Measurements from ENCODE around the gene VTI1A. TPM values are rescaled to one million over a fixed set of nuclear protein-coding genes. Genes with fewer than 3 reads are reported as not detected.
A peak's percentile ranks its signal among the peaks of the same experiment; 100 is the strongest.

The VTI1A gene
- total RNA-seq, 2 donors from 2014 or later: 58.8 to 65.0 TPM

DNA sequence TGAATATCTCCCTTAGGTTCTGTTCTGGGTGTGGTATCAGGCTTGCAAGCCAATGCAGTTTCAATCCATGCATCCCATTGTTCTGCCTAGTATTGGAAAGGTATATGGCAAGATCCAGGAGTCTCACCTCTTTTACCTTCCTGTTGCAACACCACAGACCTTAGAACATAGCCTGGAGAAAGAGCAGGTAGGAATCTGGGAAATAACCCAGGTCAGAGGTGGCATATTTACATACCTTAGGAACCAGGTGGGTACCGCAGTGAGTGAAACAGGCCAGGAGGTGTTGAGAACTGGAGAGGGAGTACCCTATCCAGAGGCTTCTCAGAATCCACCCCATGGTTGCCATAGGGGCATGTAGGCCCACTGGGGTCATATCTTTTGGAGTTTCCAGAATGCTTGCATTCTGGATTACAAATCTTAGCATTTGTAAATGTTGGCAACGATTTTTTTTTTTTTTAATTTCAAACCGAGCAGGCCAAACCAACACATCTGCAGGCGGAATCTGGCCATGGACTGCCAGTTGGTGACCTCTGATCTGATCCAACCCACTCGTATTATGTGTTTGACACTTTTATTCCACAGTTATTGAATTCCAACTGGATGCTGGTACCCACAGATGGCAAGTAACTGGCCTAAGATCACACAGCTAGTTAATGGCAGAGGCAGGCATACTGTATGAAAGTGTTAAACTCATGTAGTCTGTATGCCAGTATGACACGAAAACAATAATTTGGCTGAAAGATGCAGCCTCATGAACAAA lies 322.8 kb downstream of the VTI1A start:
- no peak overlapping the region for H3K27ac Mint-ChIP-seq
- no peak for ATAC-seq
- H3K36me3 Mint-ChIP-seq (ENCODE audit: low read depth): no peaks in the 10 kb centered on the region
- DNase-seq: no peak
- H3K27me3 Mint-ChIP-seq: no peaks in the 10 kb centered on the region
- H3K4me3 Mint-ChIP-seq: no peak overlapping the region
- no peaks in the 10 kb centered on the region for H3K9me3 ChIP-seq (ENCODE audit: control insufficient read depth, low read length, poor library complexity, severe bottlenecking)
- H3K4me1 Mint-ChIP-seq: peaks cover 6% of the 10 kb centered on the region

DNA sequence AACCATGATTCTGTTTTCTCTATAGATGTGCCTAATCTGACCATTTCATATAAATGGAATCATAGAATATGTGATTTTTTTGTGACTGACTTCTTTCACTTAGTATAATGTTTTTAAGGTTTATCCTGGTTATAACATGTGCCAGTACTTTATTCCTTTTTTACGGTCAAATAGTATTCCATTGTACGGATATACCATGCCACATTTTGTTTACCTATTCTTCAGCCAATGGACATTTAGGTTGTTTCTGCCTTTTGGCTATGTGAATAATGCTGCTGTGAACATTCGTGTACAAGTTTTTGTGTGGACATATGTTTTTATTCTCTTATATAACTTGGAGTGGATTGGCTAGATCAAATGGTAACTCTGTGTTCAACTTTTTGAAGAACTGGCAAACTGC lies 324.7 kb downstream of the VTI1A start:
- ATAC-seq (no peak), DNase-seq (no peak)
- Mint-ChIP-seq H3K27ac (no peak overlapping the region), H3K27me3 (no peaks in the 10 kb centered on the region), H3K36me3 (ENCODE audit: low read depth) (no peaks in the 10 kb centered on the region), H3K4me1 (peaks cover 6% of the 10 kb centered on the region), H3K4me3 (no peak overlapping the region)
- no peaks in the 10 kb centered on the region for H3K9me3 ChIP-seq (ENCODE audit: control insufficient read depth, low read length, poor library complexity, severe bottlenecking)

DNA sequence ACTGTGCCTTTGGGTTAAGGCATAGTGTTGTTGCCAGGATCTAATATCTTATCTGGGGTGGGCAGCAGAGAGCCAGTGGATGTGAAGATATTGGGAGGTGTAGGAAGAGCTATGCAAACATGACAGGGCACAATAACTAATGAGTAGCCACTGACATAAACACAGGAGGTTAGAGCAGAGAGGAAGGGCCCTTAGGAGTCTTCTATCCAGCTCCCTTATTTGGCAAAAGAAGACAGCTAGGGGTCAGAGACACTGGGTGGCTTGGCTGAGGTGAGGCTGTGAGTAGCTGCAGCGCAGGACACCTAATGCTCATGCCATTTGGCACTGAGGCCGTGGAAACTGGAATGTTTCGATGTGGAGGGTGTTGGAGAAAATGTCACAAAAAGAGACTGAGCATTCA lies 326.8 kb downstream of the VTI1A start:
- no peak for ATAC-seq
- H3K27me3 Mint-ChIP-seq: no peaks in the 10 kb centered on the region
- H3K4me3 Mint-ChIP-seq: peak overlapping the region; percentile 45
- H3K36me3 Mint-ChIP-seq (ENCODE audit: low read depth): no peaks in the 10 kb centered on the region
- peaks cover 6% of the 10 kb centered on the region for H3K4me1 Mint-ChIP-seq
- H3K27ac Mint-ChIP-seq: no peak overlapping the region
- no peak for DNase-seq
- H3K9me3 ChIP-seq (ENCODE audit: control insufficient read depth, low read length, poor library complexity, severe bottlenecking): no peaks in the 10 kb centered on the region

DNA sequence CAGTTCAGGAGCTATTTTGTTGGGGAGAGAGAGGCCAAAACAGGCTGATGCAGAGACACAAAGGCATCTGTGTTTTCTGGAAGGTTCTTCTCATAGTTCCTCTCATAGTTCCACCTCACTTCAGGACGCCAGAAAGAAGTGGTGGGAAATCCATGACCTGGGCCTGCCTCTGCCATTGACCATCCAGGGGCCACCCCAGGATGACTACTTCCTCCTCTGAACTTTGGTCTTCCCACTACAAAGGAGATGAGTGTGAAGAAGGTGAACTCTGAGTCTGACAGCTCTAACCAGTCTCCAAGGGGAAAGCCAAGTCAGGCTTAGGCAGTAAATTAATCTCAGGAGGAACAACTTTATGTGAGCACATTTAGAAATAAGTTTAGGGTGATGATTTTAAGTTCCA lies 327.2 kb downstream of the VTI1A start:
- no peak for ATAC-seq
- no peaks in the 10 kb centered on the region for H3K36me3 Mint-ChIP-seq (ENCODE audit: low read depth)

DNA sequence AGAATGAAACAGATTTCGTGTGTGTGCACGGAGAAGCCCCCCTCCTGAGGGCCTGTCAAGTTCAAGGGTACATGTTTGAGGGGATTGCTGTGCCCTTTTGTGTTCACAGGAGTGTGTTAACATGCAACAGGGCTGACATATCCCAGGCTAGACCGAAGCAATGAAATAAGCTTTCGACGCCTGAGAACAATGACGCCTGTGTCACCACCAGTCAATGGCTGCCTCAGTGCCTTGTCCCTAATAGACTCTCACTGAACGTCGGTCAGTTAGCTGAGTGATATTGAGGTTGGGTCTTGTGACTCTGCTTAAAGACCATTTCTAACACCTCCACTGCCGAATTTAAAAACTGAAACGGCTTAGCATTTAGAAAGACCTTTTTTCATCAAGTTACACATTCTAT lies 327.8 kb downstream of the VTI1A start:
- Mint-ChIP-seq H3K4me1 (peaks cover 6% of the 10 kb centered on the region), H3K36me3 (ENCODE audit: low read depth) (no peaks in the 10 kb centered on the region), H3K27ac (no peak overlapping the region), H3K4me3 (no peak overlapping the region), H3K27me3 (no peaks in the 10 kb centered on the region)
- H3K9me3 ChIP-seq (ENCODE audit: control insufficient read depth, low read length, poor library complexity, severe bottlenecking): no peaks in the 10 kb centered on the region
- ATAC-seq: no peak
- DNase-seq: no peak

More for the DNA sequence above, 327.2 kb downstream of the VTI1A start:
- no peaks in the 10 kb centered on the region for H3K9me3 ChIP-seq (ENCODE audit: control insufficient read depth, low read length, poor library complexity, severe bottlenecking)
- Mint-ChIP-seq H3K27ac (no peak overlapping the region), H3K4me1 (peaks cover 6% of the 10 kb centered on the region), H3K27me3 (no peaks in the 10 kb centered on the region), H3K4me3 (peak overlapping the region; percentile 45)
- no peak for DNase-seq

DNA sequence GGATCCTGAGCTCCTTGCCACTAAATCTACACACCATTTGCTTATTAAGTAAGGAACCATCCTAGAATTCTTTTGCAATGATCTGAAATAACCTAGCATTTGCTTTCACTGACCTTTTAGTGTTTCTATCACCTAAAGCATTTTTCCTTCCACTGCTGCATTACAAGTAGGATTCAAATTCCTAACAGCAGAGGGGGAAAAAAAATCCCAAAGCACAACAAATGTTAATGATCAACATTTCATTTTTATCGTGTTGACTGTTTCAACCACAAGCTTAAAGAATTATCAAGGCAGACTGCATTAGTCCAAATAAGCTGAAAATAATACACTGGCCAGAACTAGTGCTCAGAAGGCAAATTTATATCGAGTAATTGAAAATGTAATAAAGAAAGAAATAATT lies 328.4 kb downstream of the VTI1A start:
- no peaks in the 10 kb centered on the region for H3K9me3 ChIP-seq (ENCODE audit: control insufficient read depth, low read length, poor library complexity, severe bottlenecking)
- Mint-ChIP-seq H3K27me3 (no peaks in the 10 kb centered on the region), H3K27ac (no peak overlapping the region), H3K4me1 (peaks cover 6% of the 10 kb centered on the region), H3K36me3 (ENCODE audit: low read depth) (no peaks in the 10 kb centered on the region), H3K4me3 (no peak overlapping the region)
- ATAC-seq (no peak), DNase-seq (no peak)

DNA sequence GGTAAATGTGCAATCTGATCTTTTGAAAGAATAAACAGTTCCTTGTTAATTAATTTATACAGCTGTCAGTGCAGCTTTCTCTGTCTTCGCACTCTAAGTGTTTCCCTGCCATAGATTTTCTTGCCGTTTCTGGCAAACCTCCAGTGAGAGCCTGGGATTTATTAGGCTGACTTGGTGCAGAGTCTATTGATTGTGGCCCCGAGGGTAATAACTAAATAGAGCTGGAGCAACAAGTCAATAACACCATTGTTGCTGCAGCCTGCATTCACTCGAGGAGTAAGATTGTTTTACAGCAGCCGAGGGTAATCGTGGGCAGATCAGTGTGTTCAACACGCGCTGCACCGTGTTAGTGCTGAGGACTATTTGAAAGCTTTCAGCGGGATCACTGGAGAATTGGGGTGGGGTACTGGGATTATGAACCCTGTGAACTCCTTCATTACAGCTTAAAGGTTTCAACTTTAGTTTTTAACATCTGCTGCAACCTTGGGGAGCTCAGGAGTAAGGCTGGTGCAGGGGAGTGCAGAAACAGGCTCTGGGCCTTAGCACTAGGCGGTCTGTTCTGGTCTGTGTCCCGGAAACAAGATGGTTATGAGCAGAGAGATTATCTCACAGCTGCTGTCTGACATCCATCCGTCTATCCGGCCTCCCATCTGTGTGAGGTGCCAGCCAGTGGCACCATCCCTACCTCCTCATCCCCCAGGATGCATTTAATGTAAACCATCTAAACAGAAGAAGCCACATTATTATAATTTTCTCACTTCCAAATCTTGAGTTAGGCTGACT lies 329.1 kb downstream of the VTI1A start:
- DNase-seq (no peak), ATAC-seq (no peak)
- Mint-ChIP-seq H3K4me3 (no peak overlapping the region), H3K36me3 (ENCODE audit: low read depth) (no peaks in the 10 kb centered on the region), H3K27ac (no peak overlapping the region), H3K27me3 (no peaks in the 10 kb centered on the region), H3K4me1 (peaks cover 6% of the 10 kb centered on the region)
- H3K9me3 ChIP-seq (ENCODE audit: control insufficient read depth, low read length, poor library complexity, severe bottlenecking): no peaks in the 10 kb centered on the region

DNA sequence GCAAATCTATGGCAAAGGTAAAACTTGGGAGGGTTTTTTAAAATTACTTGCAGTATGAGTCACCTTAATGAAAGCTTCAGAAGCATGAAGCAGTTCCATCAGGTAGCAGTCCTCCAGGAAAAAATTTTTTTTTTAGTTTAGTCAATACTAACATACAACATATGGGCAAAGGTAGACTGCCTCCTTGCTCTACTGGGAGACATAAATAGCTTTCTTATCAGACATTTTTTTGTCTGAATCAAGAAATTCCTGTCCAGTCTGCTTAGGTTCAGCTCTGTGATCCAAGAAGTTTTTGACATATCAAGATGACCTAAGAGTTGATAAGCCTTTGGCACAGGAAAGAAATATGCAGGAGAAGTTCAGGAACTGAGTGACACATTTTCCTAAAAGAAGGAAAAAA lies 331.6 kb downstream of the VTI1A start:
- ATAC-seq (no peak), DNase-seq (no peak)
- no peaks in the 10 kb centered on the region for H3K9me3 ChIP-seq (ENCODE audit: control insufficient read depth, low read length, poor library complexity, severe bottlenecking)
- no peak overlapping the region for H3K4me3 Mint-ChIP-seq
- H3K27ac Mint-ChIP-seq: no peak overlapping the region
- peaks cover 3% of the 10 kb centered on the region for H3K36me3 Mint-ChIP-seq (ENCODE audit: low read depth)
- peaks cover 3% of the 10 kb centered on the region for H3K4me1 Mint-ChIP-seq
- H3K27me3 Mint-ChIP-seq: no peaks in the 10 kb centered on the region

DNA sequence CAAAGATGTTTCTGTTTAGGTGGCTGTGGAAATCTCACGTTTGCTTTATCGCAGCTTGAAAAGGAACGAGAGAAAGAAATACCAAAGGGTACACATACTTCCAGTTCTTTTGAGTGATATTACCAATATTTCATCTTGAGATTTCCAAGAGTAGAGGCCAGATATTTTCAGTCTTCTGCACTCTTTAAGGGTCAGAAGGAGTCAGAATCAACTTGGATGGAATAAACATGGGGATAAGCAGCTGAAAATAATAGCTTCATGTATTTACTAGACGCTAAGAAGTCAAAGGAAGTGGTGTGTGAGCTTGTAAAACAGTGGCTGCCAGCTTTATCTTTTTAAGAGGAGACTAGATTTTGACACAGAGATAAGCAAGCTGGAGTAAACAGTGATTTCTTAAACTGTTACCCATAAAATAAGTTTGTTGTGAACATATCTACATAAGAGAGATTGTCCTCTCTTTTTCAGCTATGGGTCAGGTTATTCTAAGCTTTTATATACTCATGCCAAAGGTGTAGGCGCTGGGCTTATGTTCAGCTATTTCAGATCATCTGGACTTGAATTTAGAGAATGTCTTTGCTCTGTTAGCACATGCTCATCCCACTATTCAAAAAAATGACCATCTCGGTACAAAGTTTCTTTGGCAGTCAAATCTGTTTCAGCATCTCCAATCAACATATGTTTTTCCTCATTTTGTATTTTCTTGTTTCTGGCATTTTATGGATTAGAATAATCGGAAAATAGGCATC lies 332.2 kb downstream of the VTI1A start:
- Mint-ChIP-seq H3K36me3 (ENCODE audit: low read depth) (peaks cover 3% of the 10 kb centered on the region), H3K4me1 (no peaks in the 10 kb centered on the region), H3K4me3 (no peak overlapping the region), H3K27ac (no peak overlapping the region), H3K27me3 (no peaks in the 10 kb centered on the region)
- no peaks in the 10 kb centered on the region for H3K9me3 ChIP-seq (ENCODE audit: control insufficient read depth, low read length, poor library complexity, severe bottlenecking)
- DNase-seq: no peak
- ATAC-seq: no peak

DNA sequence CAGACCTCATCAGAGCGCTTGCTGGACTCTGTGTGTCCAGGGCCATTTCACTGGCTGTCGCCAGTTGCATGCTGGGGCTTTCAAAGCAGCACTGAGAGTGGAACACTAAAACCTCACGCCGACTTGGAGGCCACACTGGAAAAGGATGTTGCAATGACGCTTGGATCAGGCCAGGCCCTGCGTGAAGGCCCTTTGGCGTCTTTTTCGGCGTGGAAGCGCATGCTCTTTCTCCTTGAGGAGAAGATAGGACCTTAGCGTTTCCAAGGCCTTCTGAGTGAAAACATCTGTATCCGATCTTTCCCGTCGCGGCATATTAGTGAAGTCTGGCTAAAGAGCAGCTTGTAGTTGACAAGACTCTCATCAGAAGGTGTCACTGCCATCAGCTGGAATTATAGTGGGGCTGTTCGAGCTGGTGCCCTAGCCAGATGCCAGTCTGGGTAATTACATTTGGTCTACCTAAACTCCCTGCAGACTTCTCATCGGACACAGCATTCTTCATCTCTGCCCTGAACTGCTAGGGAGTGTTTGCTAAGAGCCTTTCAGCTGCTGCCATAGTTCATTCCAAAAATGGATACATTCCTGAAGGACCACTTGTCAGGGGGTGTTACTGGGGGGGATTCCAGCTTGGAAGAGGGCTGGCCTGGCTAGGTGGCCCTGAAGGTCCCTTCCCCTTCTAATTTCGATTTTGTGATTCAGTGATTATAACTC lies 335.3 kb downstream of the VTI1A start:
- Mint-ChIP-seq H3K4me1 (no peaks in the 10 kb centered on the region), H3K27ac (no peak overlapping the region), H3K36me3 (ENCODE audit: low read depth) (peaks cover 3% of the 10 kb centered on the region), H3K27me3 (no peaks in the 10 kb centered on the region), H3K4me3 (no peak overlapping the region)
- DNase-seq: no peak
- H3K9me3 ChIP-seq (ENCODE audit: control insufficient read depth, low read length, poor library complexity, severe bottlenecking): no peaks in the 10 kb centered on the region
- no peak for ATAC-seq

DNA sequence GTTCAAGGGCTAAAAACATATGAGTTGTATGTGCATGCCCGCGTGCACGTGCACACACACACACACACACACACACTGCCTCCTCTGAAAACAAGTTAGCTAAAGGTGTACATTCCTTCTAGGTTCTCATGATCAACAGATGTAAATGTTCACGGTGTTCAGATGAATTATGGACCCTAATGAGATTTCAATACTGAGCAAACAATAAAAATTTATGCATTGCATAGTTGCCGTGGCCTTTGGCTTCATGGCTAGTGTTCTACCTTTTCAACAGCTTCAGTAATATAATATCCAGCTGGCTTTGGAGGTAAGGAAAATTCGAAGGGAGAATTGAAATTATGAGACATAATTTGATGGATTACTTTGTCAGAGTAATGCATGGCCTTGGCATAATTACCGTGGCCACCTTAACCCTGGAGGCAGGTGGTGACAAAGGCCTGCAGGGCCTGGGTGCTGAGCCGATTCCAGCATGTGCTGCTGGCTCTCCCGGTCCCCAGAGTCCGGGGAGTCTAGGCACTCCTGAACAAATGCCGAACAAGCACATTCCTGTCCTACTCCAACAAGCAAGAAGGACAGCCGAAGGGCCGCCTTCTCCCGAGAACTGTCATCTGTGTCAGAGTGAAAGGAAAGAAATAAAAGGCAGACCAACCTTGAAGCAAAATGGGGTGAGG lies 336.5 kb downstream of the VTI1A start:
- no peaks in the 10 kb centered on the region for H3K4me1 Mint-ChIP-seq
- H3K9me3 ChIP-seq (ENCODE audit: control insufficient read depth, low read length, poor library complexity, severe bottlenecking): no peaks in the 10 kb centered on the region
- DNase-seq: no peak
- H3K27me3 Mint-ChIP-seq: no peaks in the 10 kb centered on the region
- ATAC-seq: no peak
- H3K36me3 Mint-ChIP-seq (ENCODE audit: low read depth): peaks cover 3% of the 10 kb centered on the region
- H3K27ac Mint-ChIP-seq: no peak overlapping the region
- no peak overlapping the region for H3K4me3 Mint-ChIP-seq

DNA sequence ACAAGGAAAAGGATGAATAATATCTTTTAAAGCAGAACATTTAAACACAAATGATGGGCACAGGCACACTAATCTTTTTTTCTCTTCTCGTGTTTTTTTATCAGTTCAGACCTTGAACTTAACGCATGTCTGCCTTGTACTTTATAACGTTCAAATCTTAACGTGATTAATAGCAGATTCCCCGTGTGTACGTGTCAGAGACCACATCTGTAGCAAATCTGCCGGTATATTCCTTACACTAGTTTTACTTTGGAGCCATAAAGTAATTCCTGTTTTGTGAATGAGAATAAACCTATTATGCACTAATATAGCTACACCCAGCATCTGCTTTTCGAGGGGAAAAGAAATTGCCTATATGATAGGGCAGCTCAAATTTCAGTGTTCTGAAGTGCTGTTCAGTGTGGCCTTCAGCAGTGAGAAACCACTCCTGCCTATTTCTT lies 337.0 kb downstream of the VTI1A start:
- ATAC-seq: no peak
- Mint-ChIP-seq H3K36me3 (ENCODE audit: low read depth) (peaks cover 3% of the 10 kb centered on the region), H3K27ac (no peak overlapping the region)

More for the DNA sequence above, 337.0 kb downstream of the VTI1A start:
- no peak for DNase-seq
- Mint-ChIP-seq H3K4me1 (no peaks in the 10 kb centered on the region), H3K4me3 (no peak overlapping the region), H3K27me3 (no peaks in the 10 kb centered on the region)
- H3K9me3 ChIP-seq (ENCODE audit: control insufficient read depth, low read length, poor library complexity, severe bottlenecking): no peaks in the 10 kb centered on the region
